Activated CD4-positive, alpha-beta T cell treated with anti-CD3 and anti-CD28 coated beads, Interleukin-2, amount 10 ng/mL, durations not matched to agents 24 days and 14 days (primary cell): ENCODE results near the gene ELF4. TPM values are rescaled to one million over a fixed set of nuclear protein-coding genes. Genes with fewer than 3 reads are reported as not detected.

Source experiments
- DNase-seq: peaks from one replicate; pipeline ENCODE4 v3.0.0; 2022
- H3K27ac Mint-ChIP-seq: one replicate; pipeline ENCODE4 v1.8.0; 2022; ENCODE audit warnings: mild to moderate bottlenecking, mixed read lengths
- H3K27me3 Mint-ChIP-seq: one replicate; pipeline ENCODE4 v1.8.0; 2022; ENCODE audit warnings: mixed read lengths
- H3K36me3 Mint-ChIP-seq: one replicate; pipeline ENCODE4 v1.8.0; 2022; ENCODE audit warnings: low read depth, mild to moderate bottlenecking, mixed read lengths
- H3K4me1 Mint-ChIP-seq: one replicate; pipeline ENCODE4 v1.8.0; 2021; ENCODE audit warnings: mixed read lengths
- H3K4me3 Mint-ChIP-seq: one replicate; pipeline ENCODE4 v1.8.0; 2022; ENCODE audit warnings: mild to moderate bottlenecking, moderate library complexity, mixed read lengths
- H3K9me3 Mint-ChIP-seq: one replicate; pipeline ENCODE4 v1.8.0; 2021; ENCODE audit warnings: mixed read lengths
- intact Hi-C: fragments of 100-400 bp; cut with micrococcal nuclease; formaldehyde crosslinking; loops from one replicate; pipeline ENCODE4 v1.15.1; 2023
- total RNA-seq: library from RNA; stranded (reverse); gene quantifications from 2 replicates; pipeline ENCODE4 v1.2.3, GENCODE V29; 2022

The ELF4 gene
- total RNA-seq, 1 donor from 2014 or later, result 29.5 TPM

DNA sequence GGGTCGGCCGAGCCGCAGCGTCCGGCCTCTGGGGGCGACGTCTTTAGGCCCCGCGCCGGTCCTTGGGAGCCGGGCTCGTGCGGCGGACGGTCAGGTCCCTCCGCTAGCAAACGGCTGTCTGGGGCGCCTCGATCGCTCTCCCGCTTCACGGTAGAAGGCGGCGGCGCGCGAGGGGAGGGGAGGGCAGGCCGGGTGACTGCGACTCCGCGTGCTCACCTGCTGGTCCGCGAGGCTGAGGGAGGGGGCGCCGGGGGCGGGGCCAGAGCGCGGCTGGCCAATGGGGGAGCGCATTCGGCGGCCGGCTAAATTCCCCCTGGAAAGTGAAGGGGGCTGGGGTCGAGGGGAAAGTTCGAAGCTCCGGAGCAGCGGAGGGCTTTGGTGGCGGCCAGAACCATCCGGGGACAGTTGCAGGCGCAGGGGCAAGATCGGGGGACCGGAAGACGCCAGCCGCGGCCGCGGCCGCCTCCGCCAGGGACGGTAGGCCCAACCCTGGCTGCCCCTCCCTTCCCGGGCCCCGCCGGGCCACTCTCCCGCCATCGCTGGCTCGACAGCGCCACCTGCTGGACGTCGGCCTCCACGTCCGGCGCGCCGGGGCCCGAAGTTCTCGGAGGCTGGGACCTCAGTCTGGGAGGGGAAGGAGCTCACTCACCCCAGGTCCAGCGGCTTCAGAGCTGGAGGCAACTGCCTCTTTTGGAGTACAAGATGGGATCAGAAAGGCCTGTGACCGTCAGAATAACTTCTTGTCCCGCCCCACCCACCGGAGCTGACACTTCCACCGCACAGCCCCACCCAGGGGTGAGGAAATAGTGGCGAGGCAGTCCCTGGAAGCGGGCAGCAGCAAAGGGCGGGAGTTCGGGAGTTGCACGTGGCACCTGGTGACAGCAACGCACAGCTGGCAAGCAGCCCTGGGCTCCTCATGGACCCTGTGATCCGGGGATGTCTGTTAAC is 49.9 kb downstream of the ELF4 start:
- Mint-ChIP-seq H3K27ac (peak overlapping the region; percentile 84), H3K4me1 (peaks cover 4% of the 10 kb centered on the region), H3K27me3 (no peaks in the 10 kb centered on the region), H3K36me3 (peaks cover 3% of the 10 kb centered on the region), H3K4me3 (peak overlapping the region; percentile 79), H3K9me3 (no peaks in the 10 kb centered on the region)
- intact Hi-C loops, result loop anchor here (1.0 to 2.0 kb wide), 3 partner anchors 128 to 453 kb away; no protein-coding TSS in a partner anchor
- DNase-seq, result peak; percentile 96

DNA sequence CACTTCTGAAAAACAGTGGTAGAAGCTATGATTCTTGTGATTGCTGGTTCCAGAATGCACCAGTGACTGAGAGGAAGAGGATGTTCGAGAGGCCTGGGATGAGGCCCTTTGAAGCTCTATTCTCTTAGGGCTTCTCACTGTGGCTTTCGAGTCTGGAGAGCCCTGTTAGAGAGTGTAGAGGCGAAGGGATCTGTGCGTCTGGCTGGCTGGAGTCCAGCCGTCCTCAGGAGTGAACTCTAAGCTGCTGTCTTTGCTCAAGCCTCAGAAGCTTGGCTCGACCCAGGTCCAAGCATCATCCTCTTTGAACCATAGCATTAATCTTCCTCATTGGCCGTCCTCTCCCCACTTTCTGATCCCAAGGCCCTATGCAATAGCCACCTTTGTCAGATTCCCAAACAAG is 51.6 kb downstream of the ELF4 start:
- intact Hi-C loops, result no loop called here

DNA sequence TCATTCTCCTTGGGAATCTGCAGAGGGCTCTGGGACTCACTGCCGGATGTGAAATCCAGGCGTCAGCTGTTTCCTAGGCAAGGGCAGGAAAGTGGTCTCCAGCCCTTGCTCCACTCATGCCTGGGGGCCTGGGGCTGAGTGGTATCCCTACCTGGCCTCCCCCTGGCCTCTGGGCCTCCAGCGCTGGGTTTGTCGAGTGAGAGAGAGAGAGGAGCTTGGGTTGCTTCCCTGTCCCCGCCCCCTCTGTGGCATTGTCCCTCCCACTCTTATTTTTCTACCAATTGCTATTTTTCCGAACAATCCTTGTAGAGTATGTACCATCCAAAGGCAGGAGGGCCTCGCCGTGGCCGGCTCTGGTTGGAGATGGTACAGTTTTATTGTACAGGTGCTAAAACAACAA is 53.1 kb downstream of the ELF4 start:
- Mint-ChIP-seq H3K9me3 (no peaks in the 10 kb centered on the region), H3K4me3 (no peak overlapping the region), H3K27me3 (no peaks in the 10 kb centered on the region), H3K4me1 (peaks cover 4% of the 10 kb centered on the region), H3K27ac (no peak overlapping the region), H3K36me3 (peaks cover 4% of the 10 kb centered on the region)
- intact Hi-C loops, result no loop called here
- DNase-seq, result no peak

More for the DNA sequence above, 51.6 kb downstream of the ELF4 start:
- H3K4me3 Mint-ChIP-seq, result no peak overlapping the region
- DNase-seq, result no peak
- peaks cover 4% of the 10 kb centered on the region for H3K4me1 Mint-ChIP-seq
- H3K36me3 Mint-ChIP-seq, result peaks cover 4% of the 10 kb centered on the region
- H3K9me3 Mint-ChIP-seq, result no peaks in the 10 kb centered on the region
- H3K27ac Mint-ChIP-seq, result no peak overlapping the region
- H3K27me3 Mint-ChIP-seq, result no peaks in the 10 kb centered on the region

DNA sequence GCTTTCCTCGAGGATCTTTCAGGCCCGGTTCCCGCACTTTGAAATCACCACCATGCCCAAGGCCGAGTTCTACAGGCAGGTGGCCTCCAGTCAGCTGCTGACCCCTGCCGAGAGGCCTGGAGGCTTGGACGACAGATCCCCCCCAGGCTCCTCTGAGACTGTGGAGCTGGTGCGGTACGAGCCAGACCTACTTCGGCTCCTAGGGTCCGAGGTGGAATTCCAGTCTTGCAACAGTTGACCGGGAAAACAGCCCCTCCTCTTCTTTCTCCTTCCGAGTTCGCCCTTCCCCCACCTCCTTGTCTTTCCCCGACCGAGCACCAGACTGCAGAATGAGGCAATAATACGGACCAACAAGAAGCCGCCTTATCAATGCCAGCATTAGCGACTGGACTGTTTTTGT is 54.4 kb downstream of the ELF4 start:
- DNase-seq, result no peak
- H3K4me1 Mint-ChIP-seq, result peaks cover 3% of the 10 kb centered on the region
- H3K4me3 Mint-ChIP-seq, result no peak overlapping the region
- H3K27me3 Mint-ChIP-seq, result no peaks in the 10 kb centered on the region
- peaks cover 4% of the 10 kb centered on the region for H3K36me3 Mint-ChIP-seq
- no peaks in the 10 kb centered on the region for H3K9me3 Mint-ChIP-seq
- intact Hi-C loops, result no loop called here
- no peak overlapping the region for H3K27ac Mint-ChIP-seq

DNA sequence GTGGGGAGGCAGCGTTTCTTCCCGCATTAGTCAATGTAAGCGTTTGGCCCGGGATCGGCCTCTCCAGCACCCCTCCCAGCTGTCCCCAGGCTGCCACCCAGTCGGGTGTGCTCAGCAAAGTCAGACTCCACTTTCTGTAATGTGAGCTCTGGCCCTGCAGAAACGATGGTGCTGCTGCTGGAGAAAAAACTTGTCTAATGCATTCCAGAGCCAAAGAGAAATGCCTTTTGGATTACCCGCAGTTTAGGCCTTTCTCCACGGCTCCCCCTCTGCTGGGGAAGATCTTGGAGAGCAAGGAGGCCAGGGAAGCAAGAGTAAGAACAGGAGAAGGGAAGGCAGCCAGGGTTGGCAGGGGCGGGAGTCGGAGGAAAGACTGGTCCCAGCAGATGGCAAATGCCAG is 55.2 kb downstream of the ELF4 start:
- intact Hi-C loops, result no loop called here
- Mint-ChIP-seq H3K36me3 (peaks cover 4% of the 10 kb centered on the region), H3K9me3 (no peaks in the 10 kb centered on the region), H3K27ac (no peak overlapping the region), H3K4me3 (no peak overlapping the region), H3K27me3 (no peaks in the 10 kb centered on the region), H3K4me1 (no peaks in the 10 kb centered on the region)
- DNase-seq, result no peak

DNA sequence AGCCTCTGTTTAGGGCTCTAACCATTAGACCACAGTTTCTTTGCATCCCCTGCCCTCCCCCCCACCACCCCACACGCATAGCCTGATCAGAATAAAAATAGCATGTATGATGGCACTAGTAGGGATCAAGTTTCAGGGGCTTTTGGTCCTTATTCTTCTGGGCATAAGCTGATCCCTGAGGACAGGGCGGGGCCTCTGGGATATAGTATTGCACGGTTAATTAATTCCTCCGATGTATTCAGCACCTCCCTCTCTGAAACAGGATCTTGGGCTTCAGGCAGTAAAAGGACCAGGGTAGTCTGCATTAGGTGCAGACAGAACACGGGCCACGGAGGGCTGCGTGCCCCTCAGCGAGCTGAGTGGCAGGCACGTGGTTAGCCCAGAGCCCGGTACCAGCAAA is 57.1 kb downstream of the ELF4 start:
- Mint-ChIP-seq H3K9me3 (no peaks in the 10 kb centered on the region), H3K4me3 (no peak overlapping the region), H3K36me3 (peaks cover 8% of the 10 kb centered on the region), H3K27me3 (no peaks in the 10 kb centered on the region), H3K27ac (no peak overlapping the region), H3K4me1 (no peaks in the 10 kb centered on the region)
- intact Hi-C loops, result no loop called here
- no peak for DNase-seq

DNA sequence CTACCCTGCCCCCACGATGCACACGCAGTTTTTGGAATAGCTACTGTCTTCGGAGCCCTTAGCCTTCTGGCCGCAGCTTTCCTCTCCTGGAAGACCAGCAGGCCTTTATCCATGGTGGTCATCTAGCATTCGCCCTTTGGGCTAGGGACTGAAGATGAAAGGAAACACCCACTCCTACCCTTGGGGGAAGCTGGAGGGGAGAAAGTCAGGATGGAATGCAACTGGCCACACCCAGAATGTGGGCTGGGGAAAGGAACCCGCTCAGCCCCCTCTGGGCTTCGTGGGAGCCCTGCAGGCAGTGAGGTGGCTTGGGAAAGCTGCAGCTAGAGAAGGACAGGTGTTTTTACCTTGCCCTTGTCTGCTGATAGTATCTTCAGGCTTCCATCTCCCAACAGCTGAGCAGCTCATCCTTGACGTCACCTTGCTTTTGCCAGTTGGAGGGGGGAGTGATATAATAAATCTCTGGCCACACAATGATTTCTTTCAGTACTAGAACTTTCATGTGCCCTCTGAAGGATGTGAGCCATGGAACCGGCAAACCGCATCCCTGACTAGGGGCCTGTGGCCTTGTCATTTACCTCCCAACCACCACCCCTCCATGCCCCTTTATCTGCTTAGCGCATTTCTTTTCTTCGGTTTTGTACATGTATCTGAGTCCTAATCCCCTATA is 59.0 kb downstream of the ELF4 start:
- Mint-ChIP-seq H3K4me3 (no peak overlapping the region), H3K36me3 (peaks cover 9% of the 10 kb centered on the region), H3K27me3 (no peaks in the 10 kb centered on the region), H3K27ac (no peak overlapping the region), H3K4me1 (no peaks in the 10 kb centered on the region), H3K9me3 (no peaks in the 10 kb centered on the region)
- intact Hi-C loops, result no loop called here
- no peak for DNase-seq

DNA sequence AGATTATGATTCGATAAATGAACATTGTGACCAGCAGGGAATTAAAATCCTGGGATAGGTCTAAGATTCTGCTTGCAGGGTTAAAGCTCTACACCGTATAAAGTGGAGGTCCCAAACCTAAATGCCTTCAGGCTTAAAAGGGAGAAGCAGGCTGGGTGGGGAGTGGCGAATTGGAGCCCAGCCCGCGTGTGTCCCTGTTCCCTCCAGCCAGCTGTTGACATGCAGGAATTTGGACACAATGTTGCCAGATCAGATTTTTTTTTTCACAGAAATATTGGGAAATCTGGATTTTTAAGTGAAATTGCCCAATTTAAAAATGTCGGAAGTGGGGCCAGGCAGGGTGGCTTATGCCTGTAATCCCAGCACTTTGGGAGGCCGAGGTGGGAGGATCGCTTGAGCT is 60.5 kb downstream of the ELF4 start:
- Mint-ChIP-seq H3K4me1 (no peaks in the 10 kb centered on the region), H3K36me3 (peaks cover 9% of the 10 kb centered on the region), H3K9me3 (no peaks in the 10 kb centered on the region), H3K27me3 (no peaks in the 10 kb centered on the region), H3K4me3 (no peak overlapping the region), H3K27ac (no peak overlapping the region)
- intact Hi-C loops, result no loop called here
- DNase-seq, result no peak

DNA sequence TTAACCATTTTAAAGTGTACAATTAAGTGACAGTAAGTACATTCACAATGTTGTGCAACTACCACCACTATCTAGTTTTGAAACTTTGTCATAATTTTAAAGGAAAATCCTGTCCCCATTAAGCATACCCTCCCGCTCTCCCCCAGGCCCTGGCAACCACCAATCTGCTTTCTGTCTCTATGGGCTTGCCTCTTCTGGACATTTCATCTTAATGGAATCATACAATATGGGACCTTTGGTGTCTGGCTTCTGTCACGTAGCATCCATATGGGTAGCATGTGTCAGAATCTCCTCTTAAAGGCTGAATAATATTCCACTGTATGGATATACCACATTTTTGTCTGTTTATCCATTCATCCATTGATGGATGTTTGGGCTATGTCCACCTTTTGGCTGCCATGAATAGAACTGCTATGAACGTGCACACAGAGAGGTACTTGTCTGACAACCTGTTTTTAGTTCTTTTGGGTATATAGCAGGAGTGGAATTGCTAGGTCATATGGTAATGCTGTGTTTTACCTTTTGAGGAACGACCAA is 61.5 kb downstream of the ELF4 start:
- H3K4me1 Mint-ChIP-seq, result no peaks in the 10 kb centered on the region

DNA sequence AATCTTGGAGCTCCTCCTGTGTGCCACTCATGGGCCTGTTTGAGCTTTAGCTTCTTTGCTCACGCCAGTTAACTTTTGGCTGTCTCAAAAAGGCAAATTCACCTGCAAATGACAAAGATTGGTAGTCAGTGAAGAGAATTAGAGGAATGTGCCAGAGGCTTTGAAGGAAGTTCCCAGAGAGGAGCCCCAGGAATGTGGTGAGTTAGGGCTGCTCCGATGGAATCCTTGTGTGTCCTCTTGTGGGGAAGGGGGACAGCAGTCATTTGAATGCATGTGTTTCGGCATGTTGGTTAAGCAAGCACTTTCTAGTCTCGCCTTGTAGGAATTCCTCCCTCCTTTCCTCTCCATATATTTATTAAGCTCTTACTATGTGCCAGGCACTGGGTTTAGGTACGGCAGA is 62.9 kb downstream of the ELF4 start:
- no peaks in the 10 kb centered on the region for H3K4me1 Mint-ChIP-seq
- no peak for DNase-seq
- intact Hi-C loops, result no loop called here
- no peak overlapping the region for H3K4me3 Mint-ChIP-seq
- no peaks in the 10 kb centered on the region for H3K27me3 Mint-ChIP-seq
- peaks cover 7% of the 10 kb centered on the region for H3K36me3 Mint-ChIP-seq
- no peak overlapping the region for H3K27ac Mint-ChIP-seq
- no peaks in the 10 kb centered on the region for H3K9me3 Mint-ChIP-seq

More for the DNA sequence above, 61.5 kb downstream of the ELF4 start:
- Mint-ChIP-seq H3K9me3 (no peaks in the 10 kb centered on the region), H3K27ac (no peak overlapping the region), H3K27me3 (no peaks in the 10 kb centered on the region), H3K4me3 (no peak overlapping the region), H3K36me3 (peaks cover 7% of the 10 kb centered on the region)
- intact Hi-C loops, result no loop called here
- no peak for DNase-seq

DNA sequence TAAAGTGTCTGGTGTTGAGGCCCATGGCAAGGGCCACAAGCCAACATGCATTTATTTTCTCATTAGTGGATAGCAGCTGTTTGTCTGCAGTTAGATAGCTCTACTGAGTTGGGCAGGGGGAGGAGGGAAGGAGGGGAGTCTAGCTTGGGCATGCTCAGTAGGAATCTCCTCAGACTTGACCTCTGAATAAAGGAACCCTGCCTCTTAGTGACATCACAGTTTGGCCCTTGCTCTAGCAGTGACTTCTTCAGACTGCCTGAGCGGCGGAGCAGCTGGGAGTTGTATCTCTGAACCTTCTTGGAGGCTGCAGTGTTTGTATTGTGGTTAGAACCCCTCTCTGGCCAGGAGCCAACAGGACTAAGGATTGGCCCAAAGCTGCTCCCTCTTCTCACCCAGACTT is 70.5 kb downstream of the ELF4 start:
- H3K36me3 Mint-ChIP-seq, result peaks cover 1% of the 10 kb centered on the region
- no peaks in the 10 kb centered on the region for H3K9me3 Mint-ChIP-seq
- no peak for DNase-seq
- H3K4me1 Mint-ChIP-seq, result no peaks in the 10 kb centered on the region
- H3K27me3 Mint-ChIP-seq, result no peaks in the 10 kb centered on the region
- H3K4me3 Mint-ChIP-seq, result no peak overlapping the region
- intact Hi-C loops, result no loop called here
- H3K27ac Mint-ChIP-seq, result no peak overlapping the region

DNA sequence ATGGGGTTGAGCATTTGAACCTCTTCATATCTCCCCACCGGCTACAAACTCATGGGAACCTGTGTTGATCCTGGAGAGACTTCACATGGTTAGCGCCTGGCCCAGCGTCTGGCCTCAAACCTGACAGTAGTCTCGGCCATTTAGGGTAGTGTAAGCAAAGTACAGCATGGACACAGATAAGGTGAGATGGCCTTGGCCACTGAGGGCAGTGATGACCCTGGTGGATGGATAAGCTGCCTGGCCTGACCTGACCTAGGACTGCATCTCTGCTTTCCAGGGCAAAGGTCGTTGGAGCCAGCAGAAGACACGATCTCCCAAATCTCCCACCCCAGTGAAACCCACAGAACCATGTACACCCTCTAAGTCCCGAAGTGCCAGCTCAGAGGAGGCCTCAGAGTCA is 76.1 kb downstream of the ELF4 start:
- intact Hi-C loops, result no loop called here
- Mint-ChIP-seq H3K36me3 (no peaks in the 10 kb centered on the region), H3K4me1 (no peaks in the 10 kb centered on the region), H3K9me3 (no peaks in the 10 kb centered on the region), H3K27ac (no peak overlapping the region), H3K27me3 (no peaks in the 10 kb centered on the region), H3K4me3 (no peak overlapping the region)
- DNase-seq, result no peak

DNA sequence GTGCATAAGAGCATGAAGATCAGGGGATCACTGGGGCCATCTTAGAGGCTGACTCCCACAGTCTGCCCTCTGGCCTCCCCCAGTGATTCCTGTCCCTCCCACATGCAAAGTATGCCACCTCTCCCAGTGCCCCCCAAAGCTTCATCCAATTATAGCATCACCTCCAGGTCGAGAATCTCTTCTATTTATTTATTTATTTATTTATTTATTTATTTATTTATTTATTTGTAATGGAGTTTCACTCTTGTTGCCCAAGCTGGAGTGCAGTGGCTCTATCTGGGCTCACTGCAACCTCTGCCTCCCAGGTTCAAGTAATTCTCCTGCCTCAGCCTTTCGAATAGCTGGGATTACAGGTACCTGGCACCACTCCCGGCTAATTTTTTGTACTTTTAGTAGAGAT is 77.7 kb downstream of the ELF4 start:
- H3K36me3 Mint-ChIP-seq, result peaks cover 2% of the 10 kb centered on the region
- no peaks in the 10 kb centered on the region for H3K4me1 Mint-ChIP-seq
- intact Hi-C loops, result no loop called here

DNA sequence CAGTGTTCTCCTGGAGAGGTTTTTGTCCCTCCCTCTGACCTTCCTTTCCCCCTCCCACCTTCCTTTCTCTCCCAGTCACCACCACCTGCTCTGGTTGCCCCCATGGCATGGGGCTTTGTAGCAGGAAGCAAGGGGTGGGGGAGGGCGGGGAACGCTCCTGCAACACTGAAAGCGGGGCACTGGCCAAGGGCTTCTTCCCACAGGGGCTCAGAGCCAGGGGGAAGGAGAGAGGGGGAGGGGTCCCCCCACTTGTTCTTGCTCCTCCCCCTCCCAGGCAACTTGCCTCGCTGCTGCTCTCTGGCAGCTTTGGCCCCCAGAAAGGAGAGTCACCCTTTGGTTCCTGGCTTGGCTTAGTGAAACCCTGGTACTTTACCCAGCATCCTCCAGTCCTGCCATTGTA is 79.5 kb downstream of the ELF4 start:
- H3K4me3 Mint-ChIP-seq, result no peak overlapping the region
- DNase-seq, result no peak
- intact Hi-C loops, result no loop called here
- H3K9me3 Mint-ChIP-seq, result no peaks in the 10 kb centered on the region
- H3K4me1 Mint-ChIP-seq, result no peaks in the 10 kb centered on the region
- H3K27me3 Mint-ChIP-seq, result no peaks in the 10 kb centered on the region
- no peak overlapping the region for H3K27ac Mint-ChIP-seq
- peaks cover 2% of the 10 kb centered on the region for H3K36me3 Mint-ChIP-seq

More for the DNA sequence above, 77.7 kb downstream of the ELF4 start:
- DNase-seq, result no peak
- no peaks in the 10 kb centered on the region for H3K9me3 Mint-ChIP-seq
- no peak overlapping the region for H3K27ac Mint-ChIP-seq
- no peaks in the 10 kb centered on the region for H3K27me3 Mint-ChIP-seq
- H3K4me3 Mint-ChIP-seq, result no peak overlapping the region
